Loucy (cell line): ENCODE data around the gene GOLGA7B.

Source experiments
- H2AFZ ChIP-seq: fragments of 200-600 bp; sonication (generic); 2 replicates; pipeline ENCODE4 v1.6.0; 2016; ENCODE audit warnings: antibody characterized with exemption, mild to moderate bottlenecking, low read length, moderate library complexity
- H3F3A ChIP-seq: fragments of 200-600 bp; 2 replicates; pipeline ENCODE4 v1.6.0; 2016; ENCODE audit warnings: antibody characterized with exemption, low read depth, mild to moderate bottlenecking
- H3K27me3 ChIP-seq: fragments of 200-600 bp; sonication (generic); 2 replicates; pipeline ENCODE4 v1.6.1; 2014; ENCODE audit warnings: low read length, mild to moderate bottlenecking; ENCODE audit not compliant: insufficient read depth, poor library complexity, severe bottlenecking
- H3K36me3 ChIP-seq: fragments of 200-600 bp; sonication (generic); 2 replicates; pipeline ENCODE4 v1.6.1; 2016; ENCODE audit warnings: low read length; ENCODE audit not compliant: insufficient read depth
- H3K4me1 ChIP-seq: fragments of 200-600 bp; sonication (generic); 2 replicates; pipeline ENCODE4 v1.5.1; 2014; ENCODE audit warnings: low read length, mild to moderate bottlenecking; ENCODE audit not compliant: insufficient read depth, poor library complexity, severe bottlenecking
- H3K4me2 ChIP-seq: fragments of 200-600 bp; sonication (generic); 2 replicates; pipeline ENCODE4 v1.6.0; 2014; ENCODE audit warnings: antibody characterized with exemption, low read length, low read depth, mild to moderate bottlenecking; ENCODE audit not compliant: poor library complexity, severe bottlenecking
- H3K4me3 ChIP-seq: fragments of 200-600 bp; sonication (generic); 2 replicates; pipeline ENCODE4 v1.5.1; 2014; ENCODE audit warnings: low read length, mild to moderate bottlenecking, mixed read lengths; ENCODE audit not compliant: poor library complexity, severe bottlenecking
- H3K79me2 ChIP-seq: fragments of 200-600 bp; sonication (generic); 2 replicates; pipeline ENCODE4 v1.6.1; 2014; ENCODE audit warnings: low read length; ENCODE audit not compliant: insufficient read depth
- H3K9ac ChIP-seq: fragments of 200-600 bp; sonication (generic); 2 replicates; pipeline ENCODE4 v1.6.0; 2014; ENCODE audit warnings: mild to moderate bottlenecking, low read depth, low read length, moderate library complexity; ENCODE audit not compliant: poor library complexity, severe bottlenecking
- H3K9me2 ChIP-seq: fragments of 200-600 bp; sonication (generic); replicated peaks from 2 replicates; pipeline ENCODE4 v1.6.1; 2016; ENCODE audit warnings: low read depth, low read length, mixed read lengths
- H3K9me3 ChIP-seq: fragments of 200-600 bp; sonication (generic); 2 replicates; pipeline ENCODE4 v1.6.1; 2014; ENCODE audit warnings: mild to moderate bottlenecking, antibody characterized with exemption, low read length, low read depth; ENCODE audit not compliant: insufficient read depth
- H4K20me1 ChIP-seq: fragments of 200-600 bp; sonication (generic); 2 replicates; pipeline ENCODE4 v1.6.0; 2014; ENCODE audit warnings: antibody characterized with exemption, low read length, mild to moderate bottlenecking; ENCODE audit not compliant: insufficient read depth, poor library complexity, severe bottlenecking
- CTCF ChIP-seq: fragments of 200-600 bp; sonication (generic); conservative IDR thresholded peaks from 2 replicates; pipeline ENCODE4 v1.5.1; 2014; ENCODE audit warnings: mild to moderate bottlenecking, antibody characterized with exemption, low read length
- EZH2phosphoT487 ChIP-seq: fragments of 200-600 bp; IDR thresholded peaks from 2 replicates; pipeline ENCODE4 v1.6.1; 2018; ENCODE audit warnings: antibody characterized with exemption, mild to moderate bottlenecking, moderate library complexity, borderline replicate concordance

Gene GOLGA7B

GRCh38 chr10:97858001-97858439 lies 8.4 kb downstream of the GOLGA7B start:
- Histone ChIP-seq H3K9me2 (no peaks in the 10 kb centered on the region), H3K9ac (no peak overlapping the region), H3K4me1 (no peaks in the 10 kb centered on the region), H3K79me2 (no peaks in the 10 kb centered on the region), H3F3A (no peaks in the 10 kb centered on the region), H3K9me3 (no peaks in the 10 kb centered on the region), H4K20me1 (no peaks in the 10 kb centered on the region), H3K36me3 (no peaks in the 10 kb centered on the region), H2AFZ (no peak overlapping the region), H3K4me3 (no peak overlapping the region), H3K27me3 (no peaks in the 10 kb centered on the region), H3K4me2 (no peak overlapping the region)
- TF ChIP-seq CTCF, result no peak
- no peak for TF ChIP-seq EZH2phosphoT487

- Histone ChIP-seq H3K4me2 (no peak overlapping the region), H3K36me3 (no peaks in the 10 kb centered on the region), H3K27me3 (no peaks in the 10 kb centered on the region), H3F3A (no peaks in the 10 kb centered on the region), H2AFZ (no peak overlapping the region), H3K9me2 (no peaks in the 10 kb centered on the region), H3K9ac (no peak overlapping the region), H3K9me3 (no peaks in the 10 kb centered on the region), H3K79me2 (no peaks in the 10 kb centered on the region), H4K20me1 (no peaks in the 10 kb centered on the region), H3K4me1 (no peaks in the 10 kb centered on the region), H3K4me3 (no peak overlapping the region)
- TF ChIP-seq EZH2phosphoT487 (no peak), CTCF (no peak)
Observed at GRCh38 chr10:97861097-97861750, 11.6 kb downstream of the GOLGA7B start.

- no peak overlapping the region for H3K4me3 ChIP-seq
- H3K79me2 ChIP-seq, result no peaks in the 10 kb centered on the region
- H4K20me1 ChIP-seq, result no peaks in the 10 kb centered on the region
- no peaks in the 10 kb centered on the region for H3F3A ChIP-seq
- TF ChIP-seq CTCF, result no peak
- TF ChIP-seq EZH2phosphoT487, result no peak
- no peak overlapping the region for H2AFZ ChIP-seq
- H3K4me1 ChIP-seq, result no peaks in the 10 kb centered on the region
- H3K9me3 ChIP-seq, result no peaks in the 10 kb centered on the region
- no peak overlapping the region for H3K4me2 ChIP-seq
- H3K36me3 ChIP-seq, result no peaks in the 10 kb centered on the region
- no peaks in the 10 kb centered on the region for H3K27me3 ChIP-seq
- no peaks in the 10 kb centered on the region for H3K9me2 ChIP-seq
- H3K9ac ChIP-seq, result no peak overlapping the region
Observed at GRCh38 chr10:97861924-97862323, 12.3 kb downstream of the GOLGA7B start.
